Hepatocyte (in vitro differentiated cells): ENCODE results near the gene RETSAT.

Experiments used
- EZH2 ChIP-seq: fragments of 200-600 bp; sonication (generic); IDR thresholded peaks from 2 replicates; pipeline ENCODE4 v1.6.1; 2016; ENCODE audit warnings: antibody characterized with exemption, mild to moderate bottlenecking, borderline replicate concordance
- EZH2phosphoT487 ChIP-seq: fragments of 200-600 bp; sonication (generic); IDR thresholded peaks from one replicate; pipeline ENCODE4 v1.6.1; 2018; ENCODE audit warnings: antibody characterized with exemption, mild to moderate bottlenecking, low read depth, moderate library complexity; ENCODE audit not compliant: unreplicated experiment, severe bottlenecking
- TF ChIP-seq, protein P1 (sequence below): fragments of 200-600 bp; sonication (generic); IDR thresholded peaks from 2 replicates; pipeline ENCODE4 v1.5.1; 2016; ENCODE audit warnings: antibody characterized with exemption, mild to moderate bottlenecking; ENCODE audit not compliant: poor library complexity

DNA sequence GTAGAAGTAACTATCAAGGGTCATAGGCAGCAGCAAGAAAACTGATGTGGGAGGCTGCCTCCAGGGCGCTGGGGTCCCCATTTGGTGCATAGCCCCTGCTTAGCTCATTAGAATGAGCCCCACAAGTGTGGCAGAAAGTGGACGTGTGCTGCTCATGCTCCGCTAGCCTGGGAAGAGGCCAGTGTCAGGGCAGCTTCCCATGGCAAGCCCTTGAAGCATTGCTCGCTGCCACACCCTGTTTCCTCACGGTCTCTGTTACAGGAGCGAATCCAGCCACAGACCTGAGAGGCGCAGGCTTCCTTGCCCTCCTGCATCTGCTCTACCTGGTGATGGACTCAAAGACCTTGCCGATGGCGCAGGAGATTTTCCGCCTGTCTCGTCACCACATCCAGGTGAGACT, 22.8 kb upstream of the RETSAT start:
- TF ChIP-seq, protein P1, sequence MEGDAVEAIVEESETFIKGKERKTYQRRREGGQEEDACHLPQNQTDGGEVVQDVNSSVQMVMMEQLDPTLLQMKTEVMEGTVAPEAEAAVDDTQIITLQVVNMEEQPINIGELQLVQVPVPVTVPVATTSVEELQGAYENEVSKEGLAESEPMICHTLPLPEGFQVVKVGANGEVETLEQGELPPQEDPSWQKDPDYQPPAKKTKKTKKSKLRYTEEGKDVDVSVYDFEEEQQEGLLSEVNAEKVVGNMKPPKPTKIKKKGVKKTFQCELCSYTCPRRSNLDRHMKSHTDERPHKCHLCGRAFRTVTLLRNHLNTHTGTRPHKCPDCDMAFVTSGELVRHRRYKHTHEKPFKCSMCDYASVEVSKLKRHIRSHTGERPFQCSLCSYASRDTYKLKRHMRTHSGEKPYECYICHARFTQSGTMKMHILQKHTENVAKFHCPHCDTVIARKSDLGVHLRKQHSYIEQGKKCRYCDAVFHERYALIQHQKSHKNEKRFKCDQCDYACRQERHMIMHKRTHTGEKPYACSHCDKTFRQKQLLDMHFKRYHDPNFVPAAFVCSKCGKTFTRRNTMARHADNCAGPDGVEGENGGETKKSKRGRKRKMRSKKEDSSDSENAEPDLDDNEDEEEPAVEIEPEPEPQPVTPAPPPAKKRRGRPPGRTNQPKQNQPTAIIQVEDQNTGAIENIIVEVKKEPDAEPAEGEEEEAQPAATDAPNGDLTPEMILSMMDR = no peak
- TF ChIP-seq EZH2 (no peak), EZH2phosphoT487 (no peak)
